Hematopoietic multipotent progenitor cell treated with erythropoietin and hydrocortisone succinate and interleukin-3 and kit ligand, for 4 days (in vitro differentiated cells): ENCODE data around the gene RGS6.

Source experiments
- DNase-seq: peaks from one replicate; pipeline ENCODE4 v3.0.0-alpha.2; 2015

Gene RGS6

GRCh38 chr14:72563676-72564075 lies 631.4 kb downstream of the RGS6 start:
- DNase-seq = no peak

- DNase-seq = no peak
Measured at GRCh38 chr14:72565149-72565559, 632.9 kb downstream of the RGS6 start.

- DNase-seq = no peak
Measured at GRCh38 chr14:72565917-72566316, 633.7 kb downstream of the RGS6 start.

- DNase-seq = no peak
Measured at GRCh38 chr14:72567226-72567625, 635.0 kb downstream of the RGS6 start.

GRCh38 chr14:72568296-72568992 lies 636.2 kb downstream of the RGS6 start:
- no peak for DNase-seq

- DNase-seq = no peak
Measured at GRCh38 chr14:72573725-72574417, 641.6 kb downstream of the RGS6 start.

- DNase-seq = no peak
Measured at GRCh38 chr14:72574715-72575114, 642.5 kb downstream of the RGS6 start.

GRCh38 chr14:72576258-72576657 lies 644.0 kb downstream of the RGS6 start:
- DNase-seq = no peak

GRCh38 chr14:72577521-72577920 lies 645.3 kb downstream of the RGS6 start:
- no peak for DNase-seq

- DNase-seq = no peak
Measured at GRCh38 chr14:72578514-72578913, 646.3 kb downstream of the RGS6 start.

GRCh38 chr14:72582582-72582981 lies 650.4 kb downstream of the RGS6 start:
- DNase-seq = no peak

GRCh38 chr14:72583316-72584272 lies 651.4 kb downstream of the RGS6 start:
- no peak for DNase-seq

GRCh38 chr14:72588521-72588920 lies 656.3 kb downstream of the RGS6 start:
- DNase-seq = no peak

GRCh38 chr14:72589652-72590051 lies 657.4 kb downstream of the RGS6 start:
- no peak for DNase-seq

GRCh38 chr14:72590577-72590976 lies 658.3 kb downstream of the RGS6 start:
- peak; percentile 39 for DNase-seq

- DNase-seq = no peak
Measured at GRCh38 chr14:72591391-72591790, 659.2 kb downstream of the RGS6 start.

- peak; percentile 84 for DNase-seq
Measured at GRCh38 chr14:72594099-72594901, 662.1 kb downstream of the RGS6 start.

- DNase-seq = no peak
Measured at GRCh38 chr14:72595152-72595862, 663.1 kb downstream of the RGS6 start.

- no peak for DNase-seq
Measured at GRCh38 chr14:72597252-72598233, 665.3 kb downstream of the RGS6 start.

- DNase-seq = no peak
Measured at GRCh38 chr14:72598306-72598705, 666.1 kb downstream of the RGS6 start.
